Left kidney (tissue), 1 donor: Measurements from ENCODE around the gene PEAK3. TPM values are rescaled to one million over a fixed set of nuclear protein-coding genes. Genes with fewer than 3 reads are reported as not detected.

Experiments
- polyA plus RNA-seq: library from polyadenylated mRNA; unstranded; fragments of 120-200 nt; gene quantifications from one replicate; pipeline ENCODE4 v1.2.1, GENCODE V29; 2013; ENCODE audit not compliant: insufficient read length

The PEAK3 gene
- polyA plus RNA-seq, 1 donor, result not detected

Other genes starting within 250 kb of the PEAK3 start
- 54.4 TPM for gene MKNK2, start 230.9 kb downstream of the PEAK3 start, polyA plus RNA-seq
- gene MOB3A, start 185.8 kb downstream of the PEAK3 start, polyA plus RNA-seq, result 22.8 TPM
- gene IZUMO4, start 185.3 kb downstream of the PEAK3 start, polyA plus RNA-seq, result 6.2 TPM
- gene AP3D1, start 130.6 kb downstream of the PEAK3 start, polyA plus RNA-seq, result 110 TPM
- gene DOT1L, start 118.2 kb downstream of the PEAK3 start, polyA plus RNA-seq, result 33.6 TPM
- gene PLEKHJ1, start 45.8 kb downstream of the PEAK3 start, polyA plus RNA-seq, result 56.2 TPM
- gene SF3A2, start 45.4 kb downstream of the PEAK3 start, polyA plus RNA-seq, result 66.1 TPM
- gene AMH, start 32.9 kb downstream of the PEAK3 start, polyA plus RNA-seq, result 3.2 TPM
- gene JSRP1, start 25.8 kb downstream of the PEAK3 start, polyA plus RNA-seq, result 0.60 TPM
- not detected for gene LINGO3, start 26.0 kb upstream of the PEAK3 start, polyA plus RNA-seq
- 90.5 TPM for gene LSM7, start 46.4 kb upstream of the PEAK3 start, polyA plus RNA-seq
- gene SPPL2B, start 46.5 kb upstream of the PEAK3 start, polyA plus RNA-seq, result 72.7 TPM
- 0.60 TPM for gene TMPRSS9, start 78.1 kb upstream of the PEAK3 start, polyA plus RNA-seq
- 50.6 TPM for gene TIMM13, start 145.4 kb upstream of the PEAK3 start, polyA plus RNA-seq
- 64.4 TPM for gene LMNB2, start 174.8 kb upstream of the PEAK3 start, polyA plus RNA-seq
- gene GADD45B, start 194.0 kb upstream of the PEAK3 start, polyA plus RNA-seq, result 7.6 TPM